IMR-90 (cell line): ENCODE measurements around the gene RSU1. TPM values are rescaled to one million over a fixed set of nuclear protein-coding genes. Genes with fewer than 3 reads are reported as not detected.

Experiments used
- ATAC-seq: fragments of 200-7000 bp; cut with Tn5 transposase; 2 replicates; pipeline ENCODE4 v1.9.1; 2020; ENCODE audit warnings: low read depth, mild to moderate bottlenecking, moderate library complexity
- BruUV-seq: library from RNA; stranded (reverse); fragments of 400-500 nt; replicated peaks from 2 replicates; lab custom pipeline; 2021; lab: Mats Ljungman, UMichigan
- CTCF ChIA-PET: fragments of 300-600 bp; formaldehyde crosslinking; extraction: SDS; loops from one replicate; lab custom pipeline; 2021; ENCODE audit warnings: antibody characterized with exemption; lab: Yijun Ruan, JAX
- POLR2A ChIA-PET: fragments of 300-600 bp; sonication (Branson Sonifier 250); formaldehyde crosslinking; loops from one replicate; lab custom pipeline; 2022; ENCODE audit warnings: antibody characterized with exemption; ENCODE audit not compliant: unreplicated experiment; lab: Charles Lee
- DNase-seq: peaks from one replicate; pipeline ENCODE4 v3.0.0; 2013
- H2AFZ ChIP-seq: replicated peaks from 2 replicates; pipeline ENCODE3; 2013; ENCODE audit warnings: low read length, mild to moderate bottlenecking; ENCODE audit not compliant: poor library complexity
- H2AK5ac ChIP-seq: 2 replicates; pipeline ENCODE4 v1.6.1; 2013; ENCODE audit warnings: low read depth, low read length, inconsistent platforms
- H2AK9ac ChIP-seq: replicated peaks from 2 replicates; pipeline ENCODE3; 2013; ENCODE audit warnings: mild to moderate bottlenecking, low read depth, low read length, moderate library complexity; ENCODE audit not compliant: poor library complexity
- H2BK120ac ChIP-seq: 2 replicates; pipeline ENCODE4 v1.6.1; 2013; ENCODE audit warnings: low read depth, low read length, inconsistent platforms
- H2BK15ac ChIP-seq: 3 replicates; pipeline ENCODE4 v1.6.1; 2013; ENCODE audit warnings: low read depth, low read length, inconsistent platforms
- H2BK20ac ChIP-seq: 2 replicates; pipeline ENCODE4 v1.6.1; 2013; ENCODE audit warnings: low read depth, mild to moderate bottlenecking, inconsistent platforms, low read length, moderate library complexity
- H2BK5ac ChIP-seq: 2 replicates; pipeline ENCODE4 v1.6.1; 2013; ENCODE audit warnings: mild to moderate bottlenecking, low read depth, low read length, inconsistent platforms; ENCODE audit not compliant: poor library complexity, severe bottlenecking
- H3K14ac ChIP-seq: replicated peaks from 2 replicates; pipeline ENCODE4 v1.6.1; 2013; ENCODE audit warnings: low read depth, low read length, inconsistent platforms
- H3K18ac ChIP-seq: 2 replicates; pipeline ENCODE4 v1.6.1; 2013; ENCODE audit warnings: low read depth, low read length, control low read depth
- H3K23ac ChIP-seq: 2 replicates; pipeline ENCODE4 v1.6.1; 2013; ENCODE audit warnings: low read depth, low read length, inconsistent platforms
- H3K27ac ChIP-seq: 2 replicates; pipeline ENCODE4 v1.5.1; 2013; ENCODE audit warnings: mild to moderate bottlenecking, control low read depth, low read length; ENCODE audit not compliant: insufficient read depth
- H3K27me3 ChIP-seq: 2 replicates; pipeline ENCODE4 v1.6.1; 2013; ENCODE audit warnings: low read length; ENCODE audit not compliant: control insufficient read depth, insufficient read depth
- H3K36me3 ChIP-seq: 2 replicates; pipeline ENCODE4 v1.6.1; 2013; ENCODE audit warnings: low read length, mixed read lengths; ENCODE audit not compliant: control insufficient read depth, insufficient read depth
- H3K4ac ChIP-seq: 2 replicates; pipeline ENCODE4 v1.6.1; 2013; ENCODE audit warnings: low read depth, low read length, inconsistent platforms
- H3K4me1 ChIP-seq: 2 replicates; pipeline ENCODE4 v1.6.1; 2013; ENCODE audit warnings: low read length, mixed read lengths; ENCODE audit not compliant: control insufficient read depth, insufficient read depth
- H3K4me2 ChIP-seq: 2 replicates; pipeline ENCODE4 v1.6.1; 2013; ENCODE audit warnings: low read depth, mild to moderate bottlenecking, control low read depth, low read length, moderate library complexity
- H3K4me3 ChIP-seq: 2 replicates; pipeline ENCODE4 v1.5.1; 2013; ENCODE audit warnings: low read depth, mild to moderate bottlenecking, control low read depth, low read length, moderate library complexity; ENCODE audit not compliant: insufficient read depth
- H3K56ac ChIP-seq: 2 replicates; pipeline ENCODE4 v1.6.1; 2013; ENCODE audit warnings: low read length, inconsistent platforms; ENCODE audit not compliant: insufficient read depth; ENCODE audit errors: extremely low read depth
- H3K79me1 ChIP-seq, 2 experiments: 2 replicates each; pipeline ENCODE4 v1.6.1; 2013; ENCODE audit warnings: low read length in 2 of 2, inconsistent platforms in 1 of 2, low read depth in 1 of 2
- H3K9ac ChIP-seq: 2 replicates; pipeline ENCODE4 v1.6.1; 2013; ENCODE audit warnings: low read depth, low read length, control low read depth
- H3K9me1 ChIP-seq: 2 replicates; pipeline ENCODE4 v1.6.1; 2013; ENCODE audit warnings: low read length, inconsistent platforms; ENCODE audit not compliant: insufficient read depth
- H3K9me3 ChIP-seq: 2 replicates; pipeline ENCODE4 v1.6.1; 2013; ENCODE audit warnings: low read length; ENCODE audit not compliant: control insufficient read depth, insufficient read depth
- H4K20me1 ChIP-seq: 2 replicates; pipeline ENCODE4 v1.6.1; 2013; ENCODE audit warnings: low read length, inconsistent platforms; ENCODE audit not compliant: insufficient read depth
- H4K5ac ChIP-seq: 2 replicates; pipeline ENCODE4 v1.6.1; 2013; ENCODE audit warnings: mild to moderate bottlenecking, low read depth, low read length, control low read depth
- H4K8ac ChIP-seq, 2 experiments: 2 replicates each; pipeline ENCODE4 v1.6.1; 2013; ENCODE audit warnings: low read depth in 2 of 2, low read length in 2 of 2, control low read depth in 1 of 2, inconsistent platforms in 1 of 2
- H4K91ac ChIP-seq: 2 replicates; pipeline ENCODE4 v1.6.1; 2013; ENCODE audit warnings: low read depth, low read length, inconsistent platforms; ENCODE audit not compliant: insufficient read depth
- BHLHE40 ChIP-seq: fragments of 150-350 bp; IDR thresholded peaks from 2 replicates; pipeline ENCODE4 v1.6.1; 2016; ENCODE audit warnings: mild to moderate bottlenecking, low read depth, low read length
- CEBPB ChIP-seq: IDR thresholded peaks from 2 replicates; pipeline ENCODE4 v1.6.1; 2012; ENCODE audit warnings: low read depth, low read length, improper control_type of control experiment
- MAFK ChIP-seq: IDR thresholded peaks from 2 replicates; pipeline ENCODE4 v1.6.1; 2012; ENCODE audit warnings: low read depth, low read length, improper control_type of control experiment
- NFE2L2 ChIP-seq: fragments of 150-350 bp; IDR thresholded peaks from 2 replicates; pipeline ENCODE4 v1.6.1; 2016; ENCODE audit warnings: low read depth, mild to moderate bottlenecking, low read length
- RCOR1 ChIP-seq: IDR thresholded peaks from 2 replicates; pipeline ENCODE4 v1.6.1; 2012; ENCODE audit warnings: mild to moderate bottlenecking, low read length, improper control_type of control experiment; ENCODE audit not compliant: insufficient replicate concordance
- RFX5 ChIP-seq: IDR thresholded peaks from 2 replicates; pipeline ENCODE4 v1.8.0; 2012; ENCODE audit warnings: low read depth, mild to moderate bottlenecking, low read length, moderate library complexity
- SMC3 ChIP-seq: fragments of 150-350 bp; IDR thresholded peaks from 2 replicates; pipeline ENCODE4 v1.6.1; 2016; ENCODE audit warnings: low read depth, mild to moderate bottlenecking, antibody characterized with exemption, low read length, moderate library complexity
- USF2 ChIP-seq: fragments of 150-350 bp; IDR thresholded peaks from 2 replicates; pipeline ENCODE4 v1.6.1; 2017; ENCODE audit warnings: mild to moderate bottlenecking, antibody characterized with exemption, low read length, low read depth
- WGBS, 2 experiments: methylation state at CpG; one replicate each; pipeline versions ENCODE4 v1.1.5 to v1.1.7; 2013; ENCODE audit warnings: missing lambda C conversion rate in 2 of 2; ENCODE audit not compliant: insufficient read length in 1 of 2; ENCODE audit errors: extremely low coverage in 2 of 2; 5-methylcytosine and 5-hydroxymethylcytosine counted together
- dilution Hi-C: fragments of 300-500 bp; cut with HindIII; formaldehyde crosslinking; loops from one replicate; pipeline ENCODE4 v1.14.3; 2018; ENCODE audit warnings: low sequenced_read_pairs; ENCODE audit not compliant: unreplicated experiment
- in situ Hi-C: fragments of 300-500 bp; cut with MboI; formaldehyde crosslinking; loops from 3 replicates; pipeline ENCODE4 v1.14.3; 2019; ENCODE audit warnings: low sequenced_read_pairs, inconsistent platforms, mixed read lengths
- intact Hi-C: fragments of 100-400 bp; cut with micrococcal nuclease; formaldehyde crosslinking; loops from 2 replicates; pipeline ENCODE4 v1.10.0; 2022
- polyA plus RNA-seq, 3 experiments: library from polyadenylated mRNA; depleted of rRNA; stranded (reverse); fragments of >200 nt; gene quantifications; 2 replicates each; pipeline ENCODE4 v1.2.3, GENCODE V29; 2012; ENCODE audit warnings: low replicate concordance in 1 of 3
- total RNA-seq: library from RNA; depleted of rRNA; stranded (reverse); fragments of >200 nt; gene quantifications from 2 replicates; pipeline ENCODE4 v1.2.3, GENCODE V29; 2012
- TF ChIP-seq, protein P1 (sequence below): fragments of 150-350 bp; IDR thresholded peaks from 2 replicates; pipeline ENCODE4 v1.6.1; 2016; ENCODE audit warnings: low read depth, mild to moderate bottlenecking, low read length, moderate library complexity, borderline replicate concordance

Gene RSU1
- total and polyA plus RNA-seq, 2 of the 4 experiments (the other 2 are of a cell fraction), result 134 to 148 TPM

DNA sequence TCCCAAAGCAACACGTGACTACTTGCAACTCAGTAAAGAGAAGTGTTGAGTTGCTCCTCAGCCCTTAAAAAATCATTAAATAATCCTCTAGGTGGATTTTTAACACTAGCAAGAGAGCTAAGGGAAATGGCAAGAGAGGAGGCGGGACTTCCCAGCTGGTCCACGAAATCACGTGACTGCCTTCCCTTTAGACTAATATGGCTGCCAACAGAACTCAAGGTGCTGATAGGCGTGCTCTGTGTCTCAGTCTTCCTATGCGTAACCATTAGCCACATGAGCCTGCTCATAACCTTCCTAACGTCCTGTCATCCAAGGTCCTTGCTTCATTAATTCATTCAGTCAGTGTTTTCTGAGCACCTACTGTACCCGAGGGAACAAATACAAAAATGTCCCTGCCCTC lies 66.0 kb downstream of the RSU1 start:
- Histone ChIP-seq H2AK9ac (no peak overlapping the region), H2BK5ac (no peak overlapping the region), H3K36me3 (peaks cover 20% of the 10 kb centered on the region), H3K27me3 (no peaks in the 10 kb centered on the region), H3K23ac (no peak overlapping the region), H2AFZ (peak overlapping the region; percentile 23), H2BK20ac (no peak overlapping the region), H2BK15ac (no peak overlapping the region; the same call in 2 of the 3 replicates), H3K79me1 (peaks cover 17 to 18% of the 10 kb centered on the region in 2 experiments; a peak in 3 of 4 replicates), H4K8ac (no peak overlapping the region), H2BK120ac (no peak overlapping the region), H3K56ac (no peak overlapping the region), H3K4me1 (no peaks in the 10 kb centered on the region), H3K14ac (no peak overlapping the region), H2AK5ac (no peak overlapping the region), H3K27ac (no peak overlapping the region), H3K4me2 (no peak overlapping the region), H4K20me1 (peaks cover 3% of the 10 kb centered on the region; the same call in 1 of the 2 replicates), H3K9me1 (peaks cover 5% of the 10 kb centered on the region; the same call in 1 of the 2 replicates), H4K91ac (no peak overlapping the region), H3K4me3 (no peak overlapping the region), H3K4ac (no peak overlapping the region), H3K18ac (no peak overlapping the region), H3K9ac (no peak overlapping the region), H4K5ac (no peak overlapping the region), H3K9me3 (no peaks in the 10 kb centered on the region)
- in situ Hi-C loops (no loop called here), dilution Hi-C loops (no loop called here), intact Hi-C loops (no loop called here)
- ATAC-seq (no peak), DNase-seq (no peak)
- no TSS peak for BruUV-seq
- ChIA-PET CTCF (no interaction called here), POLR2A (no interaction called here)
- TF ChIP-seq CEBPB (no peak), USF2 (no peak), SMC3 (no peak), RFX5 (no peak), RCOR1 (no peak), BHLHE40 (no peak), MAFK (no peak), NFE2L2 (no peak)
- TF ChIP-seq, protein P1, sequence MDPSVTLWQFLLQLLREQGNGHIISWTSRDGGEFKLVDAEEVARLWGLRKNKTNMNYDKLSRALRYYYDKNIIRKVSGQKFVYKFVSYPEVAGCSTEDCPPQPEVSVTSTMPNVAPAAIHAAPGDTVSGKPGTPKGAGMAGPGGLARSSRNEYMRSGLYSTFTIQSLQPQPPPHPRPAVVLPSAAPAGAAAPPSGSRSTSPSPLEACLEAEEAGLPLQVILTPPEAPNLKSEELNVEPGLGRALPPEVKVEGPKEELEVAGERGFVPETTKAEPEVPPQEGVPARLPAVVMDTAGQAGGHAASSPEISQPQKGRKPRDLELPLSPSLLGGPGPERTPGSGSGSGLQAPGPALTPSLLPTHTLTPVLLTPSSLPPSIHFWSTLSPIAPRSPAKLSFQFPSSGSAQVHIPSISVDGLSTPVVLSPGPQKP, result no peak
- WGBS, 2 experiments, result no CpG with 5 or more reads among the region's 8 CpGs
